HG03442 (cell line): ENCODE data around the gene TNK2.

Experiments used
- ATAC-seq: cut with Tn5 transposase; IDR thresholded peaks from one replicate; pipeline ENCODE4 v1.9.1; 2021; ENCODE audit warnings: mild to moderate bottlenecking, moderate library complexity; ENCODE audit not compliant: unreplicated experiment

Gene TNK2

DNA sequence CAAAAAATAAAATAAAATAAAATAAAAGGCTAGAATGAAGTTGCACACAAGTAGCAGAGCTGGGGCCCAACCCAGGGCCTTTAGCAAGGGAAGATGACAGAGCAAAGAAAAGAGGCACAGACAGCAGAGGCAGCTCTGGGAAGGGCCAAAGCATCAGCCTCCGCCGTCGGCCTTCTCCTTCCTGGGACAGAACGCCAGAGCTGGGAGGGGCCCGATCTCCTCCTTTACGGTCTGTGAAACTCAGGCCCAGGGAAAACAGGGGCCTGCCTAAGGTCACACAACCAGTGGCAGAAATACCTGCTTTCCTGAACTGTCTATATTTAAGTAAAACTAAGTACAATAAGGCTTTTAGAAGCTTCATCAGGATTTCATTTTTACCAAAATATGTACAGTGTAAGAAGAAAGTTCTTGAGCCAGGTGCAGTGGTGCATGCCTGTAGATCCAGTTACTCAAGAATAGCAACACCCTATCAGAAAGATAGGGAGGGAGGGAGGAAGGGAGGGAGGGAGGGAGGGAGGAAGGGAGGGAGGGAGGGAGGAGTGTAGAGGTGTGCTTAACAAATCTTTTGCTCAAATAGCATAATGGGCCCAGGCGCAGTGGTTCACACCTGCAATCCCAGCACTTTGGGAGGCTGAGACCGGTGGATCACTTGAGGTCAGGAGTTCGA lies 53.6 kb downstream of the TNK2 start:
- ATAC-seq = no peak

DNA sequence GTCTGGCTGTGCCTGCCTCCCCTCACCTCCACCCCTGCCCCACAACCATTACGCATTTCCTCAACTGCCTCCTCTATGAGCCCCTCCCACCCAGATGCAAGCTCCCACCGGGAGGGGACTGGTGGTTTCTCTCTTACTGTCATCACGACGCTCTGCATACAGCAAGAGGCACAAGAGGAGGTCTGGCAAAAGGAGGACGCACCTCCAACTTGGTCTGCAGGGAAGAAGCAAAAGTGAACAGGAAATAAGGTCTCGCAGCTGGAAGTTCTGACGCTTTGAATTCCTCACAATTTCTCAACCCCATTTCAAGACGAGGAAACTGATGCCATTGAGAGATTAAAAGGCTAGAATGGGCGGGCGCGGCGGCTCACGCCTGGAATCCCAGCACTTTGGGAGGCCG lies 54.4 kb downstream of the TNK2 start:
- ATAC-seq = no peak

DNA sequence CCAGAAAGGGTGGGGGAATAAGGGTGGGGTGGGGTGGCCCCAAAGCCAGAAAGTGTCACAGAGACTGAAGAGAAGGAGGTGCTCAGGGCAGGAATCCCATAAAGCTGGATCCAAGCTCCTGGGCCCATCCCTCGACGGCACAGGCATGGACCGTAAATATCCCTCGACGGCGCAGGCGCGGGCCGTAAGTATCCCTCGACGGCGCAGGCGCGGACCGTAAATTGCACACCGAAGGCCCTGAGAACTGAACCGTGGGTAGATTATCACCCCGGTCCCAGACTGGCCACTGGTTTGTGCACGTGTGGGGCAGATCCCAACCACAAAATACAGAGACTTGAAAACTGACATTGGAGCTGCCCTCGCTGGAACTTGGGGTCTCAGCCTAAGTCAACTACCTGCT lies 55.3 kb downstream of the TNK2 start:
- ATAC-seq = no peak

DNA sequence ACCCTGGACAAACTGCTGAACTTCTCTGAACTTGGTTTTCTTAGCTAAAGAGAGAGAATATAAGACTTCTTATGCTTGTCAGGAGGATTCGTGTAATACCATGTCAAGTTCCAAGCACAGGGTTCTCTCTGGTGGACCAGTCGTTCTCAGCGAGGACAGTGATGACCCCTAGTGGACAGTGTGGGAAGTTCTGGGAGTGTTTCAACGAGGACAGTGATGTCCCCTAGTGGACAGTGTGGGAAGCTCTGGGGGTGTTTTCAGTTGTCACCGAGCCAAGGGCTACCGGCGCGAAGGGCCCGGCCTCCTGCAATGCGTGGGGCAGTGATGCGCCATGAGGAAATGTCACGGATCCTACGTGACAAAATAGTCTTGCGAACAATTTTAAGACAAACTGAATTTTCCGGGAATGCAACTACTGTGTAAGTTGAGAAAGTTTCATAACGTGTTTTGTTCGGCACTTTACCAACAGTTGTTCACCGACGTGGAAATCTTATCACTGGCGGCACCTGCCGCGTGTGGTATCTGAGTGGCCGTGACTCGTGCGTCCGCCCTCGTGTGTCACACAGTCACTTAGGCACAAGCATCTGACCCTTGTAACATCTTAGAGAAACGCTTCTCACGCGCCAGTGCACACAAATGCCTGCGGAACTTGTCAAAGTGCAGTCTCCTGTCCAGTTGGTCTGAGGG lies 57.4 kb downstream of the TNK2 start:
- ATAC-seq = peak; percentile 91

DNA sequence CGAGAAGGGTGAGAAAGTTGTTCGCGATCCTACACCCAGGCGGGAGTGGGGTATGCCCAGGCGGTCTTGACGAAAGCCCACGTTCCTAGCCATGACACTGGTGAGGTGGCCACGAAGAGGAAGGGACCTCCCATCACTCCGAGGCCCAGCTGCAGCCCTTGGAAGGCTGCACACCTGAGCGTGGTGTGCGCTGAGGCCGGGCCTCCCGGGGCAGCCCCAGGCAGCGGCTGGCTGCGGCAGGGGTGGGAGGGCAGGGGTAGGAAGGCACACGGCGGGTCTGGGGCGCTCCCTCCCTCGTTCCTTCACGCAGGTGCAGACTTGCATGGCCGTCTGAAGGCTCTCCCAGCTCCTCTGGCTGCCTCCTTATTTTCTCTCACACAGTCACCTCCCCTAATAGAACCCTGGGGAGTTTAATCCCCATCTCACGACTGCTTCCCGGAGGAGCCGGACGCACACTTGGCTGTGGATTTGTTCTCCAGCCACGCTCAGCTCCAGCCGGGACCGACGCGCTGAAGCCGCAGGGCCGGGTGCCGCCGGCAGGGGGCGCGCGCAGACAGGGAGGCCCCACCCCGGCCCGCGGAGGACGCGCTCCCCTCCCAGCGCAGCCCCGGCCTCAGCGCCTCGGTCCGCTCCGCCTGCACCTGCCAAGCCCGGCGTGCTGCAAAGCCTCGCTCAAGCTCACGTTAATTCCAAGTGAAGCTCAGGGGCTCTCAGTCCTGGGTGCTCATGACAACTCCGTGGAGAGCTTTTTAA lies 58.9 kb downstream of the TNK2 start:
- ATAC-seq = no peak

DNA sequence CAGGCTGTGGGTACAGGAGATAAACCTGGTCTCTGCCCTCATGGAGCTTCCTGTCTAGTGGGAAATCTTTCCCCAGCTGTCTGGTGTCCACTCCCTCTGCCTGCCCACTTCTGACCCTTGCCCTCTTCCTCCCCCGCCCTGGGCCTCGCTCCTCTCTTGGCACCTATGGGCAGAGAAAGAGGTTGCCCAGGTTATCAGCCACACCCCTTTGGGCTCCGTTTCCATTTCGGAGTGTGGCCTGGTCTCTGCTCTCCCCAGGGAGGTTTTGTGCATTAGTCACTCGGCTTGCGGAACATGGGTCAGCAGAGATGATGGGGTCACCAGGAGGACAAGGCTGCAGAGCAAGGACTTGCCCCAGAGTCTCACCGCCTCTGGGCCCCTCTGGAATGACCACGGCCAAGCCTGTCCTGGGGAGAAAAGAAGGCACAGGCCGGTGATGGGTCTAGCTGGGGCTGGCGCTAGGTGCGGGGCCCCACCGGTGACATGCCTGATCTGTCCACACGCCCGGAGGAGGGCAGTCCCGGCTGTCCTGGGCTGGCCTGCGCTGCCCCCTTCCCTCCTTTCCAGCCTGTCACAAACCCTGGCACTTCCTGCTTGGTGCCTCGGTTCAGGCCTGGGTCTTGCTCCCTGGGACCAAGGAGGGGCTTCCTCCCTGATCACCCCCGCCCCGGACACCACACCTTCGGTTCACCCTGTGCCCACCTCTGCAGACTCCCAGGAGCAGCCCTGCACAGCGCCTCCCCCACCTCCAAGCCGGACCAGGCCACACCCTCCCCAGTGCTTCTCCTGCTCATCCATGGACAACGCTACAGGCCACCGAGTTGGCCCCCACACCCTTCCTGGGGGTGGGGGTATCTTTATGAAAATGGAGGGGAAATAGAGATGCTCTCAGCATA lies 61.0 kb downstream of the TNK2 start:
- ATAC-seq = no peak

DNA sequence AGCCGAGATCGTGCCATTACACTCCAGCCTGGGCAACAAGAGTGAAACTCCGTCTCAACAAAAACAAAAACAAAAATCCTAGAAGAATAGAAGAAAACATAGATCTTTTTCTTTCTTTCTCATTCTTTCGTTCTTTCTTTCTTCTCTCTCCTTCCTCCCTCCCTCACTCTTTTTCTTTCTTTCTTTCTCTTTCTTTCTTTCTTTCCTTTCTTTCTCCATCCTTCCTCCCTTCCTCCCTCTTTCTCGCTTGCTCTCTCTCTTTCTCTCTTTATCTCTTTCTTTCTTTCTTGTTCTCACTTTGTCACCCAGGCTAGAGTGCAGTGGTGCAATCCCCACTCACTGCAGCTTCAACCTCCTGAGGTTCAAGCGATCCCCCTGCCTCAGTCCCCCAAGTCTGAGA lies 62.9 kb downstream of the TNK2 start:
- no peak for ATAC-seq

DNA sequence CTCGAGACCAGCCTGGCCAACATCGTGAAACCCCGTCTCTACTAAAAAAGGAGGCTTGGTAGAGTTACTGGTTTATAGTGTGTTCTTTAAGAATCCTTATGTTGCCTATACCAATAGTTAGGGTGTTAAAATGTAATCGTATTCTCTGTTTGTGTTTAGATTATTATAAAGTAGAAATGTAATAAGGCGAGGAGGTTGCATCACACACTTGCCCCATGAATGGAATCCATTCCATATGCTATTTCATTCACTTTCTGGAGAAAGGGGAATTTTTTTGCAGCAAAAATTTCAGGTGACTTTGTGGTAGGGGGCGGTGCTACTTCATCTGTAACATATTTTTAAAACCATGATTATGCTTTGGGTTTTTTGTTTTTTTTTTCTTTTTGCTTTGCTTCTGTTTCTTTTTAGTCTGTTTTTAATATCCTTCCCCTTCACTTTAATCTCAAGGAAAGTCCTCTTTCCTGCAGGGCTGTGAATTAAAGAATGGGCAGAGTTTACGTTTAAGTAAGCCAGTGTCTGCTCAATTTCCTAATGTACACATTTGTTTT lies 63.6 kb downstream of the TNK2 start:
- no peak for ATAC-seq

DNA sequence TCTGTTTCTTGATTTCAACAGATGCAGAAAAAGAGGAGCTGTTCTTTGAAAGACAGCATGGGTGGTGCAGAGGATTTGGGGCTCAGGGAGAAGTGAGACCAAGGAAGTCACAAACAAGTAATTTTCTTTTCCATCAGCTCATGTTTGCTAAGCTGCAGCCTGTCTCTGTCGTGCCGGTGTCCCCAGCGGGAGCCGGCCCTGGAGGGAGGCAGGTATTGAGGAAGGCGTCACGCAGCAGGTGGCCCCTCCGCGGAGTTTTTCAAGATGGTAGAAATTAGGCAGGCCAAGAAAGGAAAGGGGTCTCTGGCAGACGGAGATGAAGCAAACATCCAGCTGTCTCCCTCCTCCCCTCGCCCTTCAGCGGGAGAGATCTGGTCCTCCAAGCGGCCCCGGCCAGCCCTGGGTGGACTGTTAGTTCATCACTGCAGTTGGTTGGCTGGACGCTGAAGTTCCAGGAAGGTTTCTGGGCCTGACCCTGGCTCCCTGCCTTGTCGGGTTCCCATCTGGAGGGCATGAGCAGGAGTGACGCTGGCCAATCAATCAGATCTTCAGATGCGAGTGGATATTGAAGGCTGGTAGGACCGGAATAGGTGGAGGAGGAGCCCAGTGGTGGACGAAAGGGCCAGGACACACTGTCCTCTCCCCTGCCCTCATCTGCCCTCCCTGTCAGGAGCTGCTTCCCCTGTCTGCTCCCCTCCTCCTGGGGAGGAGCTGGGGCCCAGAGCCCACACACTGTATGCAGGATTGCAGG lies 68.9 kb downstream of the TNK2 start:
- ATAC-seq = no peak

DNA sequence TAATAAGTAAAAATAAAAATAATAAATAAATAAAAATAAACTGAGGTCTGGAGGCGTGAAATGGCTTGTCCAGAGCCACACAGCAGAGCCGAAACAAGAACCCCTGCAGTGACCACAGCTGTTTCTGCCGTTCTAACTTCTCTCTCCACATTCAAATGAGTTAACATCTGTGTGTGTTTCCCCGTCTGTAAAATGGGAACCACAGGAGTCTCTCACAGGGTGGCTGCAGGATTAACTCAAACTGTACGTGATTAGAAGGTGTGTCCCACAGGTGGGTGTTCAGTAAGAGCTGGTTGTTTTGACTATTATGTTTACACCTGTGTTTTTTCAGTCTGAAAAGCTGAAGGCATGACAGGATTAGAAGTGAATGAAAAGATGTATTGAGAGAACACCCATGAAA lies 69.6 kb downstream of the TNK2 start:
- peak; percentile 54 for ATAC-seq

DNA sequence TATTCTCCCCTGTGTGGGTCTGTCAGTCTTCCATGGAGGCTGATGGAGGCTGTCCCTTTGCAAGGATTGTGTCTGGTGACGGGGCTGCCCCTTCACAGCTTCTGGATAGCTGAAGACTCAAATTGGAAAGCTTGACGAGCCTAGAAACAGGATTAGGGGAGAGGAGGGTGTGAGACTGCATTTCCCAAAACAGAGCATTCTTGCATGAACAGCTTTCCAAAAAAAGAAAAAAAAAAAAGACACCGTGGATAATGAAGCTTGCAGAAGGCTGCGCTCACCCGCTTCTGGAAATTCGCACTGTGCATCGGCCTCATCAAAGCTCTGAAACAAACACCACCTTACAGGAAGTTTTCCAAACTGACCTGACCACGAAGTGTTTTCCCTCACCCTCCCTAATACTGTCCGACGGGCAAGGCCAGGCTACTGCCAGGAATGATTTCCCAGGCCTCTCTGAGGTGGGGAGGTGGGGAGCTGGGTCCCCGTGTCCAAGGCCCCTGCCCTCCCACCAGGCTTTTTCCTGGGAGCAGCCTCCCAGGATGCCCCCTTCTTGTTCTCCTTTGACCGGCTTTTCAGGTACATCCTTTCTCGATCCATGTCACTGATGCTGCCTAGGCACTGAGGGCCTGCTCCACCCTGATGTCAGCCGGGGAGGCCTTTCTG lies 71.7 kb downstream of the TNK2 start:
- ATAC-seq = no peak

DNA sequence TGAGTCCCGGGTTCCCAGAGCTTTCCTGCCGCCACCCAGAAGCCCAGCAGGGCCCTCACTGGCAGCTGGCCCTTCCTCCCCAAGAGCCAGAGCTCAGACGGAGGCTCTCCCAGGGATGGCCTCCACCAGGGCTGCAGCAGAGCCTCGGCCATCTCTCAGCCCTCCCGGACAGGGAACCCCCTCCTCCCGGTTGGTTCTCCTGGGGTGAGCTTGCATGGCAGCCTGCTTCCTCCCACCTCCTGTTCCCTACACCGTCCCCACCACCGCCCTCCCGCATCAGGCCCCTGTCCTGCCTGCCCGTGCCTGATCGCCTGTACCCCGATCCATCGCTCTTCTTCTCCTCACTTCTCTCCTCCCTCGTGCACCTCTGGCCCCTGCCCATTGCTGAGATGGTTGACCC lies 72.6 kb downstream of the TNK2 start:
- no peak for ATAC-seq

DNA sequence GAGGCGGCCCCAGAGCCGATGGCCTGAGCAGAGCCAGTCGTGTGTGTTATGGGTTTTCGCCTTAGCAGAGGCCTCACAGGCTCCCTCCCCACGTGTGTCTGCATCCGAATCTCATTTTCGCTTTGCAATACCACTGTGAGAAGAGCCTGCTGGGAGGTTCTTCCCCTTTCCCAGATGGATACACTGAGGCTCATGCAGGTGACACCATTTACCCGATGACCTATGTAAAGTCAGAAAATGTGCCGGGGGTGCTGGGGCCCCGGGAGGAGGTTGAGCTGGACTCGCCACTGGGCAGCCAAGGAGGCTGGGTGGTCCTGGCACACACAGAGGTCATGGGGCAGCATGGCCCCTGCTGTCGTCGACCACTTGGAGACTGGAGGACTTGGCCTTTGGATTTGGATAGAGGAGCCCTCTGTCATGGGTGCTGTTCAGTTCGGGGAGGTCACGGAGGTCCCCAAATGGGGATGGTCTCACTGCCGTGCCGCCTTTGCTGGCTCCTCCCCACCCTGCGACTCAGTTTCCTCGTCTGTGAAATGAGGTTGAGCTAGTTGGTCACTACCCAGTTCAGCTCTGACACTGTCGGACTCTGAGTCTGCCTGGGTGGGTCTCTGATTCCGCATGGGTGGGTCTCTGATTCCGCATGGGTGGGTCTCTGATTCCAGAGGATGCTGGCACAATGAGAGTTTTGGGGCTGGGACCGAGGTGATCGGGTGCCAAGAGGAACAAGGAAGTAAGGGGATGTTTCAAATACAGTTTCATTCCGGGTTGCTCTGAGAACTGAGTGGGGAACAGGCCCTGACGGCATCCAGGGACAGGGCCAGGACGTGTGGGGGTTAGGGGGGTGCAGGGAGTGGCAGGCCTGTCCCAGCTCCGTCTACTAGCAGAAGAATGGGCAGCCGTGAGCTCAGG lies 73.4 kb downstream of the TNK2 start:
- ATAC-seq = no peak

DNA sequence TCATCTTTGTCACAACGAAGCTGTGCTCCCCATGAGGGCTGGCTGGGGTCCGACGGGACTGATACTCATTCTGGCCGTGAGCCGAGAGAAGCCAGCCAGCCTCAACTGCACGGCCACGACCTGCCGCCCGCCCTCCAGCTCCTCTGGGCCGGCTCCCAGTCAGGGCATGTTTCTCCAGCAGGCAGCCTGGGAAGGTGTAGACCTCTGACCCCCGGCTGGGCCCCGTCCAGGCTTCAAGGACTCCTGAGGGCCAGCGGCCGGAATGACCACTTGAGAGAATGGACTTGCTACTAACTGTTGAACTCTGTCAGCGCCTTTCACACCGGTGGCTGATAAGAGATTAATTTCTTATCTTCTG lies 78.5 kb downstream of the TNK2 start:
- ATAC-seq = no peak

DNA sequence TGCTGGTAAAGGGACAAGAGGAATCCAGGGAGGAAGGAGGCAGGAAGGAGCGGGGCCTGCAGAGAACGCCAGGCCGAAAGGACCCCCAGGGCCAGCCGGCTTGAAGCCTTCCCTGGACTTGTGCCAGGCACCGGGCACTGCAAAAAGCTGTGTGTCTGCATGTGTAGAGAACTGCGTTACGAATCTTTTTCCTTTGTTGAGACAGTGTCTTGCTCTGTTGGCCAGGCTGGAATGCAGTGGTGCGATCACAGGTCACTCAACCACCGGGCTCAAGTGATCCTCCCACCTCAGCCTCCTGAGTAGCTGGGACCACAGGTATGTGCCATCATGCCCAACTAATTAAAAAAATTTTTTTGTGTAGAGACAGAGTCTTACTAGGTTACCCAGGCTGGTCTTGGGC lies 79.6 kb downstream of the TNK2 start:
- no peak for ATAC-seq

DNA sequence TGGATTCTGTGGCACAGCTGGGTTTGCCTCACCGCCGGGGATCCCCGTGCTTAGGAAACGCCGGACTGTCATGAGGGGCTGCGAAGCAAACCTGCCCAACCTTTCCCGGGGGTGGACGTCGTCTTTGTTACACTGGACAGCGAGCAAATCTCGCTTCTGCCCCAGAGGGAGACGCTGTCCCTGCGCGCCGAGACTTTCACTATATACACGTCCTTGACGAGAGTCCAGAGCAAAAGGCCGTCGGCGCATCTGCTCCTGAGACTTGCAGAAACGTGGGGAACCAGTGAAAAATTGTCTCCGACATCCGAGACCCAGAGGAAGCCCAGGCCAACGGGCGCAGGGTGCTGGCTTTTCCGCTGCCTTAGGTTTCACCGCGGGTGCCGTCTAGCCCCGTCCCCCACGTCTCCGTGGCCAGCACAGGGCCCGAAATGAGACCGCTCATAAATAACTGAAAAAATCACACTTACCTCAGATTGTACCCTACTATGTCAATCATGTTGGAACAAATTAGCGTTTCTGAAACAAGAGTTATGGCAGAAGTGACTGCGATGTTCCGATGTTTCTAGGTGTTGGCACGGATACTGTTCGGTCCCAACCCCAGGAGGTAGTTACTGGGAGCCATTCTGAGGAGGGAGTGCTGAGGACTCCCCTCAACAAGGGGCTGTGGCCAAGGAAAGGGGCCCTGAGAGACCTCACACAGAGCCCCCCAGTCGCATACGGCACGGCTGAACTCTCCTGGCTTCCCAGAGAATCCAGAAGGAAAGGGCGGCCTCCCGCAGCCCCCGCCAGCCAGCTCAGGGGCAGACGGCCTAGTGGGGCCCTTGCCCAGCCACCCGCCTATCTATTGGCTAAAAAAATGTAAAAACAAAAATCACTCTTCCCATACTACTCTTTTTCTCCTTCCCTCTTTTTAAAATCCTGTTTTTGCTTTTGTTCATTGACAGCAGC lies 82.2 kb downstream of the TNK2 start:
- ATAC-seq = no peak

DNA sequence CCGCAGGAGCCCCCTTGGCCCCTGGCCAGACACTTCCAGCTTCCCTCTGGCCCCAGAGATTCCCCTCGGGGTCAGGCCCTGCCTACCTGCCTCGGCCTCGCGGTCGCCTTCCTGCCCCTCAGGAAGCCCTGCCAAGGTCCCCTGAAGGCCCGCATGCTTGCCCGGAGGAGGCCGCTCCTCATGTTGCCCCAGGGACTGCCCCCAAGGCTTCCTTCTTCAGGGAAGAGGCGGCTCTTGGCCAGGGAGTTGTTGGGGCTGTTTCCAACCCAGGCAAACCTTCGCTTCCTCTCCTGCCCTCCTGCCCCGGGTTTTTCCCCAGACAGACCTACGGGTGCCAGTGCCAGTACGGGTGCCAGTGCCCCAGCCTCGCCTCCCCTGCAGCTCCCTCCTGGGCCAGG lies 83.2 kb downstream of the TNK2 start:
- ATAC-seq = no peak
